IMR-90 (cell line): Measurements from ENCODE around the gene TOMM20. TPM values are rescaled to one million over a fixed set of nuclear protein-coding genes. Genes with fewer than 3 reads are reported as not detected.

Experiments
- ATAC-seq: fragments of 200-7000 bp; cut with Tn5 transposase; 2 replicates; pipeline ENCODE4 v1.9.1; 2020; ENCODE audit warnings: low read depth, mild to moderate bottlenecking, moderate library complexity
- BruUV-seq: library from RNA; stranded (reverse); fragments of 400-500 nt; replicated peaks from 2 replicates; lab custom pipeline; 2021; lab: Mats Ljungman, UMichigan
- CTCF ChIA-PET: fragments of 300-600 bp; formaldehyde crosslinking; extraction: SDS; loops from one replicate; lab custom pipeline; 2021; ENCODE audit warnings: antibody characterized with exemption; lab: Yijun Ruan, JAX
- POLR2A ChIA-PET: fragments of 300-600 bp; sonication (Branson Sonifier 250); formaldehyde crosslinking; loops from one replicate; lab custom pipeline; 2022; ENCODE audit warnings: antibody characterized with exemption; ENCODE audit not compliant: unreplicated experiment; lab: Charles Lee
- DNase-seq: peaks from one replicate; pipeline ENCODE4 v3.0.0; 2013
- H2AFZ ChIP-seq: replicated peaks from 2 replicates; pipeline ENCODE3; 2013; ENCODE audit warnings: low read length, mild to moderate bottlenecking; ENCODE audit not compliant: poor library complexity
- H2AK5ac ChIP-seq: 2 replicates; pipeline ENCODE4 v1.6.1; 2013; ENCODE audit warnings: low read depth, low read length, inconsistent platforms
- H2AK9ac ChIP-seq: replicated peaks from 2 replicates; pipeline ENCODE3; 2013; ENCODE audit warnings: mild to moderate bottlenecking, low read depth, low read length, moderate library complexity; ENCODE audit not compliant: poor library complexity
- H2BK120ac ChIP-seq: 2 replicates; pipeline ENCODE4 v1.6.1; 2013; ENCODE audit warnings: low read depth, low read length, inconsistent platforms
- H2BK15ac ChIP-seq: 3 replicates; pipeline ENCODE4 v1.6.1; 2013; ENCODE audit warnings: low read depth, low read length, inconsistent platforms
- H2BK20ac ChIP-seq: 2 replicates; pipeline ENCODE4 v1.6.1; 2013; ENCODE audit warnings: low read depth, mild to moderate bottlenecking, inconsistent platforms, low read length, moderate library complexity
- H2BK5ac ChIP-seq: 2 replicates; pipeline ENCODE4 v1.6.1; 2013; ENCODE audit warnings: mild to moderate bottlenecking, low read depth, low read length, inconsistent platforms; ENCODE audit not compliant: poor library complexity, severe bottlenecking
- H3K14ac ChIP-seq: replicated peaks from 2 replicates; pipeline ENCODE4 v1.6.1; 2013; ENCODE audit warnings: low read depth, low read length, inconsistent platforms
- H3K18ac ChIP-seq: 2 replicates; pipeline ENCODE4 v1.6.1; 2013; ENCODE audit warnings: low read depth, low read length, control low read depth
- H3K23ac ChIP-seq: 2 replicates; pipeline ENCODE4 v1.6.1; 2013; ENCODE audit warnings: low read depth, low read length, inconsistent platforms
- H3K27ac ChIP-seq: 2 replicates; pipeline ENCODE4 v1.5.1; 2013; ENCODE audit warnings: mild to moderate bottlenecking, control low read depth, low read length; ENCODE audit not compliant: insufficient read depth
- H3K27me3 ChIP-seq: 2 replicates; pipeline ENCODE4 v1.6.1; 2013; ENCODE audit warnings: low read length; ENCODE audit not compliant: control insufficient read depth, insufficient read depth
- H3K36me3 ChIP-seq: 2 replicates; pipeline ENCODE4 v1.6.1; 2013; ENCODE audit warnings: low read length, mixed read lengths; ENCODE audit not compliant: control insufficient read depth, insufficient read depth
- H3K4ac ChIP-seq: 2 replicates; pipeline ENCODE4 v1.6.1; 2013; ENCODE audit warnings: low read depth, low read length, inconsistent platforms
- H3K4me1 ChIP-seq: 2 replicates; pipeline ENCODE4 v1.6.1; 2013; ENCODE audit warnings: low read length, mixed read lengths; ENCODE audit not compliant: control insufficient read depth, insufficient read depth
- H3K4me2 ChIP-seq: 2 replicates; pipeline ENCODE4 v1.6.1; 2013; ENCODE audit warnings: low read depth, mild to moderate bottlenecking, control low read depth, low read length, moderate library complexity
- H3K4me3 ChIP-seq: 2 replicates; pipeline ENCODE4 v1.5.1; 2013; ENCODE audit warnings: low read depth, mild to moderate bottlenecking, control low read depth, low read length, moderate library complexity; ENCODE audit not compliant: insufficient read depth
- H3K56ac ChIP-seq: 2 replicates; pipeline ENCODE4 v1.6.1; 2013; ENCODE audit warnings: low read length, inconsistent platforms; ENCODE audit not compliant: insufficient read depth; ENCODE audit errors: extremely low read depth
- H3K79me1 ChIP-seq, 2 experiments: 2 replicates each; pipeline ENCODE4 v1.6.1; 2013; ENCODE audit warnings: low read length in 2 of 2, inconsistent platforms in 1 of 2, low read depth in 1 of 2
- H3K9ac ChIP-seq: 2 replicates; pipeline ENCODE4 v1.6.1; 2013; ENCODE audit warnings: low read depth, low read length, control low read depth
- H3K9me1 ChIP-seq: 2 replicates; pipeline ENCODE4 v1.6.1; 2013; ENCODE audit warnings: low read length, inconsistent platforms; ENCODE audit not compliant: insufficient read depth
- H3K9me3 ChIP-seq: 2 replicates; pipeline ENCODE4 v1.6.1; 2013; ENCODE audit warnings: low read length; ENCODE audit not compliant: control insufficient read depth, insufficient read depth
- H4K20me1 ChIP-seq: 2 replicates; pipeline ENCODE4 v1.6.1; 2013; ENCODE audit warnings: low read length, inconsistent platforms; ENCODE audit not compliant: insufficient read depth
- H4K5ac ChIP-seq: 2 replicates; pipeline ENCODE4 v1.6.1; 2013; ENCODE audit warnings: mild to moderate bottlenecking, low read depth, low read length, control low read depth
- H4K8ac ChIP-seq, 2 experiments: 2 replicates each; pipeline ENCODE4 v1.6.1; 2013; ENCODE audit warnings: low read depth in 2 of 2, low read length in 2 of 2, control low read depth in 1 of 2, inconsistent platforms in 1 of 2
- H4K91ac ChIP-seq: 2 replicates; pipeline ENCODE4 v1.6.1; 2013; ENCODE audit warnings: low read depth, low read length, inconsistent platforms; ENCODE audit not compliant: insufficient read depth
- RFX5 ChIP-seq: IDR thresholded peaks from 2 replicates; pipeline ENCODE4 v1.8.0; 2012; ENCODE audit warnings: low read depth, mild to moderate bottlenecking, low read length, moderate library complexity
- WGBS, 2 experiments: methylation state at CpG; one replicate each; pipeline versions ENCODE4 v1.1.5 to v1.1.7; 2013; ENCODE audit warnings: missing lambda C conversion rate in 2 of 2; ENCODE audit not compliant: insufficient read length in 1 of 2; ENCODE audit errors: extremely low coverage in 2 of 2; 5-methylcytosine and 5-hydroxymethylcytosine counted together
- dilution Hi-C: fragments of 300-500 bp; cut with HindIII; formaldehyde crosslinking; loops from one replicate; pipeline ENCODE4 v1.14.3; 2018; ENCODE audit warnings: low sequenced_read_pairs; ENCODE audit not compliant: unreplicated experiment
- in situ Hi-C: fragments of 300-500 bp; cut with MboI; formaldehyde crosslinking; loops from 3 replicates; pipeline ENCODE4 v1.14.3; 2019; ENCODE audit warnings: low sequenced_read_pairs, inconsistent platforms, mixed read lengths
- intact Hi-C: fragments of 100-400 bp; cut with micrococcal nuclease; formaldehyde crosslinking; loops from 2 replicates; pipeline ENCODE4 v1.10.0; 2022
- polyA plus RNA-seq, 3 experiments: library from polyadenylated mRNA; depleted of rRNA; stranded (reverse); fragments of >200 nt; gene quantifications; 2 replicates each; pipeline ENCODE4 v1.2.3, GENCODE V29; 2012; ENCODE audit warnings: low replicate concordance in 1 of 3
- total RNA-seq: library from RNA; depleted of rRNA; stranded (reverse); fragments of >200 nt; gene quantifications from 2 replicates; pipeline ENCODE4 v1.2.3, GENCODE V29; 2012
- TF ChIP-seq, protein P1 (sequence below): conservative IDR thresholded peaks from 2 replicates; pipeline ENCODE4 v1.5.1; 2012; ENCODE audit warnings: mild to moderate bottlenecking, low read depth, low read length, improper control_type of control experiment

The TOMM20 gene
- total and polyA plus RNA-seq, 2 of the 4 experiments (the other 2 are of a cell fraction) = 75.3 to 84.4 TPM

GRCh38 chr1:235133086-235133485 lies 4.4 kb upstream of the TOMM20 start:
- Histone ChIP-seq H4K91ac (no peak overlapping the region), H3K23ac (no peak overlapping the region), H3K4ac (no peak overlapping the region), H3K4me3 (no peak overlapping the region), H2BK120ac (no peak overlapping the region), H3K9me3 (no peaks in the 10 kb centered on the region), H3K79me1 (peaks cover 14 to 15% of the 10 kb centered on the region in 2 experiments), H3K4me2 (no peak overlapping the region), H2BK5ac (no peak overlapping the region), H2BK20ac (no peak overlapping the region), H3K27me3 (no peaks in the 10 kb centered on the region), H3K36me3 (peaks cover 29% of the 10 kb centered on the region), H3K18ac (no peak overlapping the region), H3K9ac (no peak overlapping the region), H3K9me1 (no peaks in the 10 kb centered on the region; the same call in 1 of the 2 replicates), H3K27ac (no peak overlapping the region), H2BK15ac (no peak overlapping the region), H2AFZ (no peak overlapping the region), H3K56ac (no peak overlapping the region), H2AK5ac (no peak overlapping the region), H2AK9ac (no peak overlapping the region), H3K4me1 (no peaks in the 10 kb centered on the region), H4K5ac (no peak overlapping the region), H3K14ac (no peak overlapping the region), H4K8ac (no peak overlapping the region), H4K20me1 (0 out of 2 replicates have a peak, but pooled peaks cover under 1% of the 10 kb centered on the region)
- dilution Hi-C loops (no loop called here), intact Hi-C loops (no loop called here), in situ Hi-C loops (no loop called here)
- CTCF ChIA-PET = no interaction called here
- WGBS, 2 experiments = no CpG with 5 or more reads among the region's 3 CpGs
- TF ChIP-seq, protein P1, sequence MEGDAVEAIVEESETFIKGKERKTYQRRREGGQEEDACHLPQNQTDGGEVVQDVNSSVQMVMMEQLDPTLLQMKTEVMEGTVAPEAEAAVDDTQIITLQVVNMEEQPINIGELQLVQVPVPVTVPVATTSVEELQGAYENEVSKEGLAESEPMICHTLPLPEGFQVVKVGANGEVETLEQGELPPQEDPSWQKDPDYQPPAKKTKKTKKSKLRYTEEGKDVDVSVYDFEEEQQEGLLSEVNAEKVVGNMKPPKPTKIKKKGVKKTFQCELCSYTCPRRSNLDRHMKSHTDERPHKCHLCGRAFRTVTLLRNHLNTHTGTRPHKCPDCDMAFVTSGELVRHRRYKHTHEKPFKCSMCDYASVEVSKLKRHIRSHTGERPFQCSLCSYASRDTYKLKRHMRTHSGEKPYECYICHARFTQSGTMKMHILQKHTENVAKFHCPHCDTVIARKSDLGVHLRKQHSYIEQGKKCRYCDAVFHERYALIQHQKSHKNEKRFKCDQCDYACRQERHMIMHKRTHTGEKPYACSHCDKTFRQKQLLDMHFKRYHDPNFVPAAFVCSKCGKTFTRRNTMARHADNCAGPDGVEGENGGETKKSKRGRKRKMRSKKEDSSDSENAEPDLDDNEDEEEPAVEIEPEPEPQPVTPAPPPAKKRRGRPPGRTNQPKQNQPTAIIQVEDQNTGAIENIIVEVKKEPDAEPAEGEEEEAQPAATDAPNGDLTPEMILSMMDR = no peak
- TF ChIP-seq RFX5 = no peak
- BruUV-seq = no TSS peak
- DNase-seq (no peak), ATAC-seq (no peak)
- POLR2A ChIA-PET = no interaction called here
